Stimulated activated CD8-positive, alpha-beta memory T cell treated with anti-CD3 and anti-CD28 coated beads, Interleukin-4, amount 100 ng/mL, for 24 hours (primary cell): Measurements from ENCODE around the gene PRSS33.

ENCODE experiments used
- DNase-seq: peaks from one replicate; pipeline ENCODE4 v3.0.0-alpha.2; 2020; ENCODE audit warnings: low read depth

The PRSS33 gene

DNA sequence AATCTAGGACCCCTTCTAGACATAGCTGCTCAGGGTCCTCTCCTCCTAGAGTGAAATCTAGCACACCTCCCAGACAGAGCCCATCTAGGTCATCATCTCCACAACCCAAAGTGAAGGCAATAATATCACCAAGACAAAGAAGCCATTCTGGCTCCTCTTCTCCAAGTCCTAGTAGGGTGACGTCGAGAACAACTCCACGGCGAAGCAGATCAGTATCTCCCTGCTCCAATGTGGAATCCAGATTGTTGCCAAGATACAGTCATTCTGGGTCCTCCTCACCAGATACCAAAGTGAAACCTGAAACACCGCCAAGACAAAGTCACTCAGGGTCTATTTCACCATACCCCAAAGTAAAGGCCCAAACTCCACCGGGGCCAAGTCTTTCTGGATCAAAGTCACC, 24.2 kb downstream of the PRSS33 start:
- no peak for DNase-seq

DNA sequence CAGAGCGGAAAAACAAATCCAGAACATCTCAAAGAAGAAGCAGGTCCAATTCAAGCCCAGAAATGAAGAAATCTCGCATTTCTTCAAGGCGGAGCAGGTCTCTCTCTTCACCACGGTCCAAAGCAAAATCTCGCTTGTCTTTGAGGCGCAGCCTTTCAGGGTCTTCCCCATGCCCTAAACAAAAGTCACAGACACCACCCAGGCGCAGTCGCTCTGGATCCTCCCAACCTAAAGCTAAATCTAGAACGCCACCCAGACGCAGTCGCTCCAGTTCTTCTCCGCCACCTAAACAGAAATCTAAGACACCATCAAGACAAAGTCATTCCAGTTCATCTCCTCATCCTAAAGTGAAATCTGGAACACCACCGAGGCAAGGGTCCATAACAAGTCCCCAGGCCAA, 24.6 kb downstream of the PRSS33 start:
- no peak for DNase-seq

GRCh38 chr16:2761886-2762583, 25.3 kb downstream of the PRSS33 start:
- no peak for DNase-seq

GRCh38 chr16:2761472-2761871, 25.9 kb downstream of the PRSS33 start:
- DNase-seq: no peak

DNA sequence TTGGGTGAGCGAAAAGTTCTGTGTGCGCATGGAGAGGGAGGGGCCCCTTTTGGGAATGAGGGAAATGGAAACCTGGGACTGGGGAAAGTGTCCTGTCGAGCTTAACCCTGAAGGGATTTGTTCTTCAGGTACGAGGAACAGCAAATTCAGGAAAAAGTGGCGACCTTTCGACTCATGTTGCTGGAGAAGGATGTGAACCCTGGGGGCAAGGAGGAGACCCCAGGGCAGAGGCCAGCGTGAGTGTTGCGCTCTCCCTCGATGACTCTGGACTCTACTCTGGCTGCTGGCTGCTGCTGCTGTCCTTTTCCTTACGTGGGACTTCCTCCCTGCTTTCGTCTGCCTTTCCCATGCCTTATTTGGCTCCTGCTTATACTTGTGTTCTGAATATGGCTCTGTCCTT, 30.0 kb downstream of the PRSS33 start:
- DNase-seq: no peak

- DNase-seq: no peak
Observed at GRCh38 chr16:2756288-2757015, 30.9 kb downstream of the PRSS33 start.

DNA sequence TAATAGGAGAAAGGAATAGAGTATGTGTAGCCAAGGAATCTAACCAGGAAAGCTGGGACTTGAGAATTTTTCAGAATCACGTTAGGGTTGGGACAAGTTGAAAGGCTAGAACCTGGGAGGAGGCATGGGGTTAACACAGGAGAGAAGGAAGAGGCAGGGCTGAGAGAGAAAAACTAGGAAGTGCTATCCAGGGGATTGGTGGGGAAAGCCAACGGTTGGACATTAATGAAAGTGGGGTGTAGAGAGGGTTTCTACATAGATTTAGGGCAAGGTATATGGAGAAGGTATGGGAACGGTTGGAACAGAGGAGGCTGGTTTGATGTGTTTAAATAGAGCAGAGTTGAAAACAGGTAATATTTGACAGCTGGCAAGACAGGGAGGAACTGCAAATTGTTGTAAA, 32.2 kb downstream of the PRSS33 start:
- DNase-seq: no peak

DNA sequence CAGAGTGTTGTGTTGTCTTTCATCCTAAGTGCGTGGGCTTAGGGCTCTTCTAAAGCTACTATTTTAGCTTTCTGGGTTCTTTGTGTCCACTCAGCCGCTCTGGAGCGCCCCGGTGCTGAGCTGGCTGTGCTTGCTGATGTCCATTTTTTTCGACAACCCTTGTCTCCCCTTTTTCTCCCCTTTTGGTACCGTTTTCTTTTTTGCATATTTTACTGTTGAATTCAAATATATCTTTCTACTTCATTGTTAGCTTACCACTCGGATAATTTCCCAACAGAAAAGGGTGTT, 33.7 kb downstream of the PRSS33 start:
- DNase-seq: no peak

DNA sequence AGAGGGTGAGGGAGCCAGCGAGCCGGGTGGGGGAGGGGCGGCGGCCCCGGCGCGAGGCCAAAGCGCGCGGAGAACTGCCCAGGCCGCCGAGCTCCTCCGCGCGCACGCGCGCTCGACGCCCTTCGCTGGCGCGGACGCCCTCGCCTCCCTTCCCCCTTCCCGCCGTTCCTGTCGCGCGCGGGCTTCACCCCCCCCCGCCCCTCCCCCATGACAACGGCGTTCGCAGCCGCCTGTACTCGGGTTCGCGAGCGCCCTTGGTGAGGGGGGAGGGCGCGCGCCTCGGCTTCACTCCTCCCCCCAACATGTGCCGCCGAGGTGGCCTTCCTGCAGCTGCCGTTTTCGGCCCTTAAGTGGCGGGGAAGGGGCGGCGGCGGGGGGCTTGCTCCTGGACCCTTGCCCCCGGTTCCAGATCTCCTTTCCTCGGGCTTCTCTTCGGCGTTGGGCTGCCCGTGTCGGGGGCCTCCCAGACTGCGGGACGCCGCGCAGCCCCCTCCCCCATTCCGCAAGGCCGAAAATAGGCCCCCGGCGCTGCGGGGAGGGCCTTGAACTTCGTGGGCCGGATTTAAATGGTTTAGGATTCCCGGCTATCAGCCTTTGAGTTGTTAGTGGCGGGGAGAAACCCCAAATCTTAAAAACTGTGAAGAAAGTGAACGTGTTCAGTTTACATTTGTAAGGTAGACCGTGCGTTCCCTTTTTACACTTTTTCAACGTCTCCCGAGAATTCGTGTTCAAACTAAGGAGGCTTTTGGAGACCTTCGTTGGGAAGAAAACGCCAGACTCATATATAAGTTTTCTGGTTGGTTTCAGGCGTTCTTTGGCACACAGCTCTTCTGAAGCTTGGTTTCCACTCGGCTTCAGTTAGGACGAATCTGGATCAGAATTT, 34.3 kb downstream of the PRSS33 start:
- DNase-seq: peak; percentile 65

DNA sequence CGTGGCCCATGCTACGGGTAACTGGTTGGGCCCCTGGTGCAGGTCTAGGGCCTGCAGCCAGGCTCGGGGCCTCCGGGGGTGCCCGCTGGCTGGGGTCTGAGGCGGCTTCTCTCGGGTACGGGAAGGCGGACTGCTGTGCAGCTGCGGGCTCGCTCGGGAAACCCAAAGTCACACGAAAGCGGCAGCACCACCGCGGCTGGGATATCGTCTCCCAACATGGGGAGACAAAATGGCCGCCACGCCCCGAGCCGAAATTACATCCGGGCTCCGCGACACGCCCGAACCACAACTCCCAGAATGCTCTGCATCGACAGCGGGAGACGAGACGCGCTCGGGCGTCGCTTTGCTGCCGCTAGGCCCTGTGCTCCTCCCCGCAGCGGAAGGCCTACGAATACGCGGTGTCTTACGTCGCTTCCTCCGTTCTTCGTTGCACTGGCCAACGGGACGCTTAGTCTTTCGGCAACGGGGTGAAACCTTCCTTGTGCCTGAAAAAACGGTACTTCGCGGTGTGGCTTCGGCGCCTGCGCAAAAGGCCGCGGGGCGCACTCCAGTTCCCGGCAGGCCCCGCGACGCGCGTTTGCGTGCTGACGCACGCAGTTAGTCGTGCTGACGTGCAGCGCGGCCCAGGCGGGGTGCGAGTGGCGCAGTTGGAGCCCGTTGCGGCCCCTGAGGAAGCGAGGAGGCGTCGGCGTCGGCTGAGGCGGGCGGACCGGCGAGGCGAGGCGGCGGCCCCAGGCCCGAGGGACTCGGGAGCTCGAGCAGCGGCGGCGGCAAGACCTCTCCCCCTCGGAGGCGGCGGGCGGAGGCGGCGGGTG, 35.1 kb downstream of the PRSS33 start, which contains the start of gene SRRM2:
SRRM2 (plus strand) TSS at position 604 of the 815 bp plus-strand sequence. CDS start 3,727 bp downstream, outside the sequence.
- peak; percentile 88 for DNase-seq

GRCh38 chr16:2751577-2752034, 35.8 kb downstream of the PRSS33 start:
- no peak for DNase-seq

- DNase-seq: no peak
Observed at GRCh38 chr16:2749936-2750335, 37.4 kb downstream of the PRSS33 start.

GRCh38 chr16:2749476-2749875, 37.9 kb downstream of the PRSS33 start:
- no peak for DNase-seq

DNA sequence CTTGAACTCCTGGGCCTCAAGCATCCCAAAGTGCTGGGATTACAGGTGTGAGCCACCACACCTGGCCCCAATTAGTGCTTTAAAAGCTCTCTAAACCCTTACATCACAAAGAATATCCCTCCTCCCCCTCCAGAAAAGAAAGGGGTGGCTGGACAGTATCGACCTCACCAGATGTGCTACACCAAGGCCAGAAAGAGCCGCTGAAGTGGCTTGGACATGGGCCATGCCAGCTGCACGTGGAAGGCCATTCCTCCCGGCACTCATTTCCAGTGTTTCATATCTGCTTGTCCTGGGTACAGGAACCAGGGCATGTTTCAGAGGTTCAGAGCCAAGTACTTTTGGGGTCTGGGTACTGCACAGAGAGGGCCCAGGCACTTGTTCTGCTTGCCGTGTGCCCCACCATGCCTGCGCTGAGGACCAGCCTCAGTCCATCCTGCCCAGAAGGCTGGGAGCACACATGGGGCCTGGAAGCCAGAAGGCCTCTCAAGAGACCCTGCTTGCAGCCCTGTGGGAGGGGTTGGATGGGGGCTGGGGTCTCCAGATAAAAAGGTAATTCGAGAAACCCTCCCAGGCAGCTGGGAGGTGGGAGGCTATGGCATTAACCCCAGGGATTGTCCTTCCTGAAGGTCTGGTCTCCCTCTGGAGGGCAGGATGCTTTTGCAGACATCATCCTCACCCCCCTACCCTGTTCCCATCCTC, 38.5 kb downstream of the PRSS33 start:
- DNase-seq: no peak

GRCh38 chr16:2745961-2746360, 41.4 kb downstream of the PRSS33 start:
- DNase-seq: no peak

DNA sequence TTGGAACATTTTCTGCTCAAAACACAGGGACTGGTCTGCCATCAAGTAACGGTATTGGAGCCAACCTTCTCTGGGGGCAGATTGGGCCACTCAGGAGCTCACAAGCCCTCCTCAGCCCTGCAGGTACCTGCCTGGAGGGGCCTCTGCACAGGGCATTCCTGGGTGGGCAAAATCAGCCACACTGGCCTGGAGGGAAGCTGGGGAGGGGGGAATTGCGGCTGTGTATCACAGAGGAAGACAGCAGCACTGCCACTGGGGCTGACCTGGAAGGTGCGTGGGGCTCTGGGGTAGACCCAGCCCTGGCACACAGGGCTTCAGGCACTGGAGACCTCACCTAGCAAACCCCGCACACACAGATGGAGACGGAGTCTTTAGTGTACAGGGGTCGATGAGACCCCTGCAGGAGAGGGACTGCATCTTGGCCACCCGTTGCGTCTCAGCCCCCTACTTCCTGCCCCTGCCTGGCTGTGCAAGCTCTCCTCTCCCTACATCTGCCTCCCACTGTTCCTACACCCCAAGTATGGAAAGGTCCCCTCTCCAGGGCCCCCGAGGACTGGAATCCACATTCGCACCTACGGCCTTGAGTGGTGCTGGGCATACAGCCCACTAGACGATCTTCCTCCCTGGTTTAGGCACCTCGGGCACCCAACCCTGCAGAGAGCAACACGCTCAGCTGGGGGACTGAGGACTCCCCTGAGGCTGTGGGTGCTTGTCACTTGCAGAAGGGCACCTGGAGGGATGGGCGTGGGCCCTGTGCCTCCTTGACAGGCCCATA, 42.1 kb downstream of the PRSS33 start:
- DNase-seq: no peak

DNA sequence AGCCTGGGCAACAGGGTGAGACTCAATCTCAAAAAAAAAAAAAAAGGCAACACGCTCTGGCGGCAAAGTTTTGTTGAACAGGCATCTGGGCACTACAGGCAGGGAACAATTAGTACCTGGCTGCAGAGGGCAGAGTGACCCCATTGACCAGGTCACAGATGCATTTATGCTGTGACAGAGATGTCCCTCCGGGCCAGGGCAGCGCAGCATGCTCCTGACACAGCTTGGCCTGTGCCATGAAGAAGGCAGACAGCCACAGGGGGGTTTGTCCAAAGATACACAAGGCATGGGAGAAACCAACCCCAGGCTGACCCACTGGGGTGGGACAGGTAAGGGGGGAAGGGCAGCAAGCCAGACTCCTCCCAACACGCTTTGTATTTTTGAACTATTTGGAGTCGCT, 42.6 kb downstream of the PRSS33 start:
- no peak for DNase-seq

GRCh38 chr16:2743007-2743810, 44.2 kb downstream of the PRSS33 start:
- DNase-seq: no peak

DNA sequence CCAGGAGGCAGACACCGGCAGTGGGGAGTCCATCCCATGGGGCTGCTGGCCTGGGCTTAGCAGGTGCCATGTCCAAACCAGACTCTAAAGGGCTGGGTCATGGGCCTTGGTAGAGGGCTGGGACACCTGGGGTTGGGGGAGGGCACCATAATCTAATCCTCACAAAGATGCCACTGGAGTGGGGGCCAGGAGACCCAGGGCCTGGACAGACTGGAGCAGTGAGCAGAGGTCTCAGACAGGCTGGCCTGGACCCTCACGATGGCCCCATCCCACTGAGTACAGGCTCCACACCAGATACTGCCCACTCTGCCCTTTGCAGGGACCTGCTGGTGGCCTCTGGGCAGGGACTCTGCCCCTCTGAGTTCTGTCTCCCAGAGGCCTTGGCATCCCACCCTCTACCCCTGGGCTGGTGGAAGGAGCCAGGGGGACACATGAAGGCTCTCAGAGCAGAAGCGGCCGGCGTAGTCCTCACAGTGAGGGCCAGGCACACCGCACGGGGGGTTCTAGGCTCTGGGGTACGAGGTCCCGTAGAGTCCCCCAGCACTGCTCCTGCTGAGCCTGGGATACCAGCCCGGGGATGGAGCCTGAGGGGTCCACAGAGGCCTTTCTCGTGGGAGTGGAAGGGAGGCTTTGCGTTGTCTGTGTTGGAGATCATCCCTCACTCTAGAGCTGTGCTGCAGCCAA, 44.9 kb downstream of the PRSS33 start:
- DNase-seq: no peak
